GM21528 (cell line): ENCODE data around the gene FATE1.

Experiments
- ATAC-seq: cut with Tn5 transposase; IDR thresholded peaks from one replicate; pipeline ENCODE4 v1.9.1; 2021; ENCODE audit warnings: mild to moderate bottlenecking, moderate library complexity; ENCODE audit not compliant: unreplicated experiment, low FRiP score

Gene FATE1

GRCh38 chrX:151702741-151703340 lies 13.0 kb upstream of the FATE1 start:
- ATAC-seq, result no peak

DNA sequence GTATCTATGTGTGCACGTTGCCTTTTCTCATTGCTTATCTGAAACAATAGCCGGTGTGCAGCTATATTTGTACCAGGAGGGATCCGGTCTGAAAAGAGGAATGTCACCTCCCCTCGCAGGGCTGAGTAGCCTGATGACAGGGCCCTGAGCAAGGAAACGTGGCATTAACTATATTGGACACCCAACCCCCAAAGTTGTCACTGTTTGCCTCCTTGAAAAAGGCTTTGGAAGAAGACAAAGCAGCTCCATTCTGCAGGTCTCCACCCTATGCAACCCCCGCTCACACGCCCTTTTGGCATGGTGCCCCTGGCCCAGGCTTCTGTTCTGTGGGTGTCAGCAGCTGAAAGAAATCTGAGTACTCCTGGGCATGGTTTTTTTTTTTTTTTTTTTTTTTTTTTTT lies 12.3 kb upstream of the FATE1 start:
- no peak for ATAC-seq

DNA sequence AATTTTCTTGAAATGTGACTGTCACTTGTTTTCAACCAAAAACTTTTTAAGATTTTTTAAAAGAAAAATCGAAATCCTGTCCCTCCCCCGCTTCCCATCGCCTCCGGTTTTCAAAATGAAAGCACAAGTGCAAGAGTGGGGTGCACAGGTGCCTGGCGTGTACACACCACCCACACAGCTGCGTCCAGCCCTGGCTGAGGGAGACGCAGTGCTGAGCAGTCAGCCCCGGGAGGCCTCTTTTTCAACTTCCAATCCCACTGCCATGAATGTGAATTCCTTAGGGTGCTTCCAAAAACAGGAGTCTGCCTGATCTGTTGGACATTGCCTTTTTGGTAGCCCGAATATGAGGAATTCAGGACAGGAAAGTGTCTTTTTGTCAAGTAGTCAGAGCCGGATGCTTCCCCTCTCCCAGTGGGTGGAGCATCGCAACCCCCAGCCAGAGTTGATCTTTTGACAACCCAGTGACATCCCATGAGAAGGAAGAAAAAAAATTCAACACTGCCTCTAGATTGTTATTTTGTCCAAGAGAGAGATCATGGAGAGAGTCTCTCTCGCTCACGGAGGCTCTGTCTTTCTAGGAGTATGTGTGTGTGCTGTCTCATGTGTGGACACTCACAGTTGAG lies 11.7 kb upstream of the FATE1 start:
- no peak for ATAC-seq

DNA sequence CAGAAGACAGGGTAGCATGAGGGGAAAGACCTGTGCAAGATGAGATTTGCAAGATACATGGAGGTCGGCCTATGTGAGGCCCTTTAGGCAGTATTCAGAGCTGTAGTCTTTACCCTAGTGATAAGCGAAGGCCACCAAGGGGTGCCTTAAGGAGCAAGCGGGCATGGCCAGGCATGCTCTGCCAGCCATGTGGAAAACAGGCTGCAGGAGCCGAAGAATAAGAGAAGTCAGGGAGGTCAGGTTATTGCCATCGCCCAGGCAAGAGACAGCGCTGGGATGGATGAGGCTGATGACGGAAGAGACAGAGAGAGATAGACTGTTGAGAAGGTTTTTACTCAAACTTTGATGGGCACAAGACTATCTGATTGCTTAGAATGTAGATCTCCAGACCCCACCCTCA lies 7.0 kb upstream of the FATE1 start:
- no peak for ATAC-seq

DNA sequence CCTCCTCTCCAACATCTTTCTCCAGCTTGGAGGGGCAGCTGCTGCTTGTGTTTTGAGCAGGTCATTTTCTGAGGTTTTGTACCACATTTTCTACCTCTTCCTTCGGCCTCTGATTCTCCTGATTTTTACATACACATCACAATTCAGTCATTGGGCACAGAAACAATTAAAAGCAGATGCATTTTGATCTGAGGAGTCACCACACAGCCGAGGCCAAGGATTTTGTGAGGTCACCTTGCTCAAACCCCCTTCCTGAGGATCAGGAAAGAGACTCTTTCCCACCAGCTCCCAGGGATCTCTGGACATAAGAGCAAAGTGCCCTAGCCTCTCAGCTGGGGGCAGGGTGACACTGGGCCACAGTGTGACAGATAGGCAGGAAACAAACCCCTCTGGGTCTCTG lies 5.4 kb upstream of the FATE1 start:
- no peak for ATAC-seq

DNA sequence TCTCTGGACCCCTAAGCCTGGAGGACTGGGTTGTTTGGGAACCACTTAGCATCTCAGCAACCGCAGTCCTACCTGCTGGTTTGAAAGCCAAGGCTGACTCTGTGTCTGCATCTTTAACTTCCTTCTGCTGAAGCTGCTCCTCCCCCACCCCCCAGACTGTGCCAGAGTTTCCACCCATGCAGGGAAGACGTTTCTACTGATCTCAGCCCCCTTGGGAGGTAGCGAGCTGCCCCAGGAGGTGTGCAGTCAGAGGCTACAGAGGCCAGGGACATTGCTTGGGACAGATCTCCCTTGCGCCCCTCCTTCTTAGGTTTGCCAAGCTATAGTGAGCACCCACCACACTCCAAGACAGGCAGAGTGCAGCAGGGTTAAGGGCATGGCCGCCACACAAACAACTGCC lies 4.7 kb upstream of the FATE1 start:
- ATAC-seq, result no peak

DNA sequence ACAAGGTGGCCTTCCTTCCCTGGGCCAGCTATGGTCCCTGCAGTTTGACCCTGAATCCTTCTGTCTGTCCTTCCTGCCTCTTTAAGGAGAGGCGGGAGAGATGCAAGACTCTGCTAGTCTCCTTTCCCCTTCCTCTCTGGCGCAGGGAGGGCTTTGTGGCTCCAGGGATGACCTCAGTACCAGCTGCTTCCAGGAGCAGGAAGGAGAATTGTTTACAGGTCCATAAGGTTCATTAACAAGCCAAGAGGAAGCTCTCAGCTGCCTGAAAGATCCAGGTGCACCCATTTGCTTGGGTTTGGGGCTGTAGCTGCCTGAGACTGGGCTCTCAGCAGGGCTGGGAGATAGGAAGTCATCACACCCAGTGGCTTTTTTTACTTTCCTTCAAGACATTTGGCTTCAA lies 4.0 kb upstream of the FATE1 start:
- ATAC-seq, result no peak

DNA sequence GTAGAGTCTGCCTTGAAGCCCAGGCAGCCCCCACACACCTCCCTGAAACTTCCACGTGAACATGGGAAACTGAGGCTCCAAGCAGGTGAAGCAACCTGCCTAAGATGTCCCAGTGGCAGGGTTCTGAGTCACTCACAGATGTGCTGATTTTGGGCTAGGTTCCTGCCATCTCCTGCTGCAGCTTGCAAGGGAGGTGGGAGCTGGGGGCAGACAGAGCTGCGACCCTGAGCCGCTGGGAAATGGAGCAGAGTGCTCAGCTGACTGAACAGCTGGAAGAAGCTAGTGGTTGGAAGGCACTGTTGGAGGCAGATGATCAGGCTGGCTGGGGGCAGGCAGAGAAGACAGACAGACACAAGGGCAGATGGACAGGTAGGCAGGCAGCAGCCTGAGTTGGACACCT lies 3.6 kb upstream of the FATE1 start:
- no peak for ATAC-seq

- ATAC-seq, result no peak
These were observed 2.0 kb upstream of the FATE1 start for GRCh38 chrX:151713849-151714248.

DNA sequence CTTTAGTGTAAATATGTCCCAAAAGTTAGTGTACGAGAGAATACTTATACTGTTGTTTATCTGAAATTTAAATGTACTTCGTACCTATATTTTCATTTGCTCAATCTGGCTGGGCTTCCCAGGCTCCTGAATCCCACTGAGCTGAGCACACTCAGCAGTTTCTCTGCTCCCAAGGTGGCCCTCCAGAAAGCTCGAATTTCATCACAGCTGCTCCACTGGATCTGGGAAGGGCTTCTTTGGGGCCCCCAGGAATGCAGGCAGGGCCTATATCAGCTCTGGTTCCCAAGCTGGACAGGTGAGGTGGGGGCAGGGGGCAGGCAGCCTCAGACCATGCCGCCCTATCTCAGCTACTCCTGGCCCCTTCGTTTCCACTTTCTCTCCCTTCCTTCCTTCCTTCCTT lies 1.5 kb upstream of the FATE1 start:
- ATAC-seq, result no peak

DNA sequence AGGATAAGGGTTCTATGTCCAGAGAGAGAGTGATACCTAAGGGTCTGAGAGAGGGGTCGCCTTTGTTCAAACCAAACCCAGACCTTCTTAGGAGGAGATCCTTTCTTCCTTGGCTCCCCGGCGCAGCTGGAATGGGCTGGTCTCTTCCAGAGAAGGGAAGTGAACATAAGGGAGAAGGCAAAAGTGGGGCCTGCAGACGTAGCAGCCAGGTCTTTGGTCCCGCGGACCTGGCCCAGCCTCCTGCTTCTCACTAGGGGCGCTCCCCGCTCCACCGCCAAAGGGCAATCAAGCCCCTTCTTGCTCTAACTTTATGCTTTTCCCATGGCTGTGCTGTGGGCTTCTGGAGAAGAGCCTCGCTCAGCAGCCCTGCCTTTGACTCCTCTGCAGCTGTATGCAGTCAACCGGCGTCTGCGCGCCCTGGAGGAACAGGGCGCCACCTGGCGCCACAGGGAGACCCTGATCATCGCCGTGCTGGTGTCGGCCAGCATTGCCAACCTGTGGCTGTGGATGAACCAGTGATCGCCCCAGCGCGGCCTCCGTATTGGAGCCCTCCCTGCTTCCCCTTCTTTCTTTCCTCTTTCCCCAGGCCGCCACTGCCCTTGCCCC lies 6.5 kb downstream of the FATE1 start:
- no peak for ATAC-seq

DNA sequence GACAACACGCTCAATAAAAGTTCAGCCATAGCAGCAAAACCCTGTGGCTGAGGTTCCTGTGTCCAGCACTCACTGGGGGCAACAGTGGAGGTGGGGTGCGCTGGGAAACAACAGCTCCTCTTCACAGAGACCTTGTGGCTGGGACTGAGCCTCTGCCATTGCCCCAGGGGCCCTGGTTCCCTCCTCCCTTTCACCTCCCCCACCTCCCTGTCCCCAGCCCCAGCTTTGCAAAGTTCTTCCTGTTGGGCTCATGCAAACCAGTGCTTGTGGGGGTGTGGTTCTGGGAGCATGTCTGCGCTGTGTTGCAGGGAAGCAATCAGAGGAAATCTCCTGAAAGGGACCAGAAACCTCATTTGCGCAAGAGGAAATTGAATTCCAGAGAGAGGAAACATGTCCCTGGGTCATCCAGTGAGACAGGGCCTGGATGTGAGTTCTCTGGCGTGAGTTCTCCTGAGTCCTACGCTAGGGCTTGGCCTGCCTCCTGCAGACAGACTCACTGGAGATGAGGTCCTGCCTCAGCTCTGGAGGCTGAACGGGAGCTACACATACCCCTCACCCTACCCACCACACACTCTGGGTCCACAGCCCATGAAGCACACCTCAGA lies 7.4 kb downstream of the FATE1 start:
- ATAC-seq, result no peak

DNA sequence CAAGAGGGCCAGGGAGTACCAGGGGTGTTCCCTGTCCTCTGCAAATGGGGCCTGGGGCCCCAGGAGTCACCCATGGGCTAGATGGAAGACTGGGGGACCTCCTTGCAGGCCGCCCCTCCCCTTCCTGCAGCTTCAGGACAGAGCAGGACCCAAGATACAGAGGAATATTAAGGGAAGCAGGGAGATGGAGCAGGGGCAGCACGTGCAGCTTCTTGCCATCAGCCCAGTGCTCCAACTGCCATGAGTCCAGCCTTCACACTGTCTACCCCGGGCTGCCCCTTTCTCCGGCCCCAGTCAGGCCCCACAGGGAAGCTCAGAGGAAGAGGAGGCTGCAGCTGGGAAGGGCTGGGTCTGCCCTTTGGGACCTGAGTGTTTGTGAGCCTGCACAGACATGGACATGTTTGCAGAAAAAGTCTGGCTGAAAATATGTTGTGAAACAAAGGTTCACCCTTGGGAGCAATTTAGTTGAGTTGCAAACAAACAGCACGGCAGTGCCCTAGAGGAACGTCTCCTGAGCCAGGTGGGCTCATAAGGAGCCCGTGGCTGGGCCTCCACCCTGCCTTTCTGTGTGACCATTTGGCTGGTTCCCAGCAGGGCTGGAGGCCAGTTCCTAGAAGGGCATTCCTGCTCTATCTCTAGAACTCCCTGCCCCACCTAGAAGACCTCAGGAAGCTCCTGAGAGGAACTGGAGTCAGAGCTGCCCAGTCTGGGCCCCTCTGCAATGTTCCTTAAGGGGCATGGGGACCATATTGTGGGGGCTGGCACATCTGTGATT lies 8.9 kb downstream of the FATE1 start:
- ATAC-seq, result no peak

GRCh38 chrX:151725338-151725614 lies 9.4 kb downstream of the FATE1 start:
- ATAC-seq, result no peak

DNA sequence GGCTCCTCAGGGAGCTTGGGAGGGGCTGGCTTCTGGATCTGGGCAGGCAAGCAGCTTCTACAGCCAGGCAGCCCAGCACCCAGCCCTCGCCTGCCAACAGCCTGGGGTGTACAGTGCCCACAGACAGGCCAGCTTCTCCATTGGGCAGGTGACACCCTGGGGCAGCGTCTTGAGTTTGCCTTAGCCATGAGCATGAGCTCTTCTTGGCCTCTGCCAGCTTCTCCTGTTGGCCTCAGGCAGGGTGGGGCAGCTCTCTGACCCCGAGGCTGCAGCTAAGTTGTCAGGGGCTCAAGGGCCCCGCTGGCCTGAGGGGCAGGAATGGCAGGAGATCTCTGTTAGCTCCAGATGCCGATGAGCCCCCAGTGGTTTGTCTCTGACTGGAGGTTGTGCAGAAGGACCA lies 10.9 kb downstream of the FATE1 start:
- no peak for ATAC-seq

- no peak for ATAC-seq
These were observed 11.5 kb downstream of the FATE1 start for GRCh38 chrX:151727346-151727745.

GRCh38 chrX:151729056-151729725 lies 13.4 kb downstream of the FATE1 start:
- no peak for ATAC-seq

- no peak for ATAC-seq
These were observed 18.6 kb downstream of the FATE1 start, which contains the start of gene CNGA2 for GRCh38 chrX:151734446-151734845. Gene CNGA2 (plus strand): TSS chrX:151734746. CDS start chrX:151738484, 3,738 bp downstream.

- ATAC-seq, result no peak
These were observed 19.4 kb downstream of the FATE1 start for GRCh38 chrX:151735219-151735618.

DNA sequence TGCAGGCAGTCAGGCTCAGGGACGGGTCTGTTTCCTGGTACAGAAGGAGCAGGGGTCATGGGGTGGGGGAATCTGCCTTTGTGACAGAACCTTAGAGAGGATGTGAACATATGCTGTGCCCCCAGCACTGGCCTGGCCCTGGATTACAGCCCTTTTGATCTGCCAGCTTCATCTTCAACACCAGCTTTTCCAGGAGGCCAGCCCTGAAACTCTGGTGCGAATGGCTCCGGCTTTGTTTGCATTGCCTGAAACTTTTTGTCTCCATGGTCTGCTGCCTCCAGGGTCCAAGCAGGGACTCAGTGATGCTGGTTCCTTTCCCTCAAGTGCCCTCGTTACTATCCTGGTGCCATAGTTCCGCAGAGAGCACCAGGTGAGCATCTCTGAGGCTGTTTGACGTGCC lies 20.9 kb downstream of the FATE1 start:
- ATAC-seq, result no peak

DNA sequence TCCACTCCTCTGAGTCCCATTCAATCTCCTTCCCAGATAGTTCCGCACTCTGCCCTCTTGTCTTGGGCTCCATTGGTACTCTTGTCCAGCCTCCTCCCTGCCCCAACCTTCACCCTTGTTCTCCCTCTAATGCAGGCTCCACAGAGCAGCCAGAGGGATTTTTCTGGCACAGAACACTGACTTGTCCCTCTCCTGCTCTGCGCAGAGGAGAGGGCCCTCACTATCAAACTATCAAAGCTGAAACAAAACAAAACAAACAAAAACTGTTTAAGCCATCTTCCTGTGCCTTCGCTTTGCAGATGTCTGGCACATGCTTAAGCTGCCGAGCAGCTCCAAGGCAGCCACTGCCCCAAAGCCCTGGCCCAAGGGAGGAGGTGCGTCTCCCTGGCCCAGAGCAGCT lies 21.7 kb downstream of the FATE1 start:
- no peak for ATAC-seq
